PC-9 (cell line): ENCODE results near the gene NFATC4. TPM values are rescaled to one million over a fixed set of nuclear protein-coding genes. Genes with fewer than 3 reads are reported as not detected.

Experiments used
- BruUV-seq: library from RNA; stranded (reverse); fragments of 400-500 nt; replicated peaks from 2 replicates; lab custom pipeline; 2021; lab: Mats Ljungman, UMichigan
- CTCF ChIA-PET: fragments of 300-600 bp; sonication (Branson Sonifier 250); formaldehyde crosslinking; loops from one replicate; lab custom pipeline; 2022; ENCODE audit warnings: antibody characterized with exemption; lab: Charles Lee
- POLR2A ChIA-PET: fragments of 300-600 bp; sonication (Branson Sonifier 250); formaldehyde crosslinking; loops from one replicate; lab custom pipeline; 2022; ENCODE audit warnings: antibody characterized with exemption; ENCODE audit not compliant: unreplicated experiment; lab: Charles Lee
- DNase-seq, 2 experiments: peaks; one replicate each; pipeline versions ENCODE4 v3.0.0 to v3.0.0-alpha.2; 2015 to 2022; ENCODE audit warnings: mixed read lengths in 1 of 2
- H2AFZ ChIP-seq: fragments of 200-600 bp; sonication (generic); 2 replicates; pipeline ENCODE4 v1.8.1; 2017; ENCODE audit warnings: antibody characterized with exemption
- H3F3A ChIP-seq: fragments of 200-600 bp; sonication (generic); 2 replicates; pipeline ENCODE4 v1.8.1; 2017; ENCODE audit warnings: antibody characterized with exemption, mild to moderate bottlenecking, low read depth; ENCODE audit not compliant: insufficient read depth
- H3K27ac ChIP-seq: fragments of 200-600 bp; sonication (generic); 2 replicates; pipeline ENCODE4 v1.6.1; 2016; ENCODE audit warnings: mixed run types
- H3K27me3 ChIP-seq: fragments of 200-600 bp; sonication (generic); 2 replicates; pipeline ENCODE4 v1.6.1; 2016; ENCODE audit warnings: low read depth, mixed run types; ENCODE audit not compliant: insufficient read depth
- H3K36me3 ChIP-seq: fragments of 200-600 bp; sonication (generic); 2 replicates; pipeline ENCODE4 v1.6.1; 2016; ENCODE audit warnings: low read depth, mixed run types
- H3K4me1 ChIP-seq: fragments of 200-600 bp; sonication (generic); replicated peaks from 2 replicates; pipeline ENCODE4 v1.6.1; 2016; ENCODE audit warnings: mixed run types; ENCODE audit not compliant: insufficient read depth
- H3K4me2 ChIP-seq: fragments of 200-600 bp; sonication (generic); 2 replicates; pipeline ENCODE4 v1.6.1; 2017; ENCODE audit warnings: mixed run types
- H3K4me3 ChIP-seq: fragments of 200-600 bp; sonication (generic); 2 replicates; pipeline ENCODE4 v1.6.1; 2016; ENCODE audit warnings: mixed run types
- H3K79me2 ChIP-seq: fragments of 200-600 bp; sonication (generic); 2 replicates; pipeline ENCODE4 v1.6.1; 2017; ENCODE audit warnings: low read depth, mixed run types
- H3K9me2 ChIP-seq: fragments of 200-600 bp; sonication (generic); 2 replicates; pipeline ENCODE4 v1.8.1; 2017; ENCODE audit warnings: mild to moderate bottlenecking; ENCODE audit not compliant: insufficient read depth
- H3K9me3 ChIP-seq: fragments of 200-600 bp; sonication (generic); 2 replicates; pipeline ENCODE4 v1.8.1; 2016; ENCODE audit warnings: low read depth; ENCODE audit not compliant: insufficient read depth
- H4K20me1 ChIP-seq: fragments of 200-600 bp; sonication (generic); 2 replicates; pipeline ENCODE4 v1.8.1; 2017; ENCODE audit not compliant: insufficient read depth
- CTCF ChIP-seq: fragments of 200-600 bp; sonication (generic); conservative IDR thresholded peaks from 2 replicates; pipeline ENCODE4 v1.6.1; 2017; ENCODE audit warnings: mixed run types, antibody characterized with exemption, mild to moderate bottlenecking, moderate library complexity
- EZH2 ChIP-seq: fragments of 200-600 bp; sonication (generic); IDR thresholded peaks from 2 replicates; pipeline ENCODE4 v1.8.0; 2017; ENCODE audit warnings: antibody characterized with exemption, low read depth
- intact Hi-C: fragments of 100-400 bp; cut with micrococcal nuclease; formaldehyde crosslinking; loops from one replicate; pipeline ENCODE4 v1.10.0; 2022; ENCODE audit not compliant: unreplicated experiment
- total RNA-seq: library from RNA; stranded (reverse); gene quantifications from 2 replicates; pipeline ENCODE4 v1.2.3, GENCODE V29; 2021

NFATC4 gene
- total RNA-seq, 1 experiment from 2014 or later, result 48.3 TPM

- CTCF ChIA-PET, result no interaction called here
- no TSS peak for BruUV-seq
- Histone ChIP-seq H2AFZ (no peak overlapping the region), H3K4me2 (no peak overlapping the region), H3K9me2 (no peaks in the 10 kb centered on the region), H4K20me1 (no peaks in the 10 kb centered on the region), H3K79me2 (no peaks in the 10 kb centered on the region), H3K27ac (no peak overlapping the region), H3K36me3 (no peaks in the 10 kb centered on the region), H3K9me3 (no peaks in the 10 kb centered on the region), H3K4me1 (peaks cover 3% of the 10 kb centered on the region; the same call in 1 of the 2 replicates), H3F3A (no peaks in the 10 kb centered on the region), H3K4me3 (no peak overlapping the region), H3K27me3 (no peaks in the 10 kb centered on the region)
- no peak for DNase-seq
- no peak for TF ChIP-seq CTCF
- no peak for TF ChIP-seq EZH2
- intact Hi-C loops, result no loop called here
- POLR2A ChIA-PET, result no interaction called here
These were observed 30.2 kb upstream of the NFATC4 start for GRCh38 chr14:24337824-24338175.

- no TSS peak for BruUV-seq
- POLR2A ChIA-PET, result no interaction called here
- CTCF ChIA-PET, result no interaction called here
These were observed 29.1 kb upstream of the NFATC4 start for GRCh38 chr14:24338843-24339242.

GRCh38 chr14:24339284-24340151 lies 28.5 kb upstream of the NFATC4 start, which contains the start of gene RIPK3:
RIPK3 (minus strand) TSS chr14:24339991; CDS start chr14:24339826, 165 bp downstream.
- no peaks in the 10 kb centered on the region; the same call in 1 of the 2 replicates for H3K4me1 ChIP-seq
- no peaks in the 10 kb centered on the region for H3K79me2 ChIP-seq
- H3F3A ChIP-seq, result no peaks in the 10 kb centered on the region
- H3K27ac ChIP-seq, result no peak within 1 kb of the TSS
- H3K27me3 ChIP-seq, result no peaks in the 10 kb centered on the region
- no peak within 1 kb of the TSS for H3K4me2 ChIP-seq
- H2AFZ ChIP-seq, result no peak within 1 kb of the TSS
- CTCF ChIA-PET, result no interaction called here
- no peaks in the 10 kb centered on the region for H3K9me3 ChIP-seq
- TF ChIP-seq EZH2 (no peak), CTCF (no peak)
- no peaks in the 10 kb centered on the region for H3K36me3 ChIP-seq
- no peaks in the 10 kb centered on the region for H4K20me1 ChIP-seq
- BruUV-seq, result TSS peak; percentile 63
- POLR2A ChIA-PET, result interaction anchor here (0.5 to 0.6 kb wide), 3 partner anchors 9 to 334 kb away, joined by 3 to 9 read pairs (median 4); partner anchors contain the start of gene KHNYN
- H3K4me3 ChIP-seq, result no peak within 1 kb of the TSS
- no peaks in the 10 kb centered on the region for H3K9me2 ChIP-seq
- peak in 1 of 2 experiments; percentile 30 for DNase-seq
- intact Hi-C loops, result no loop called here

More at GRCh38 chr14:24338843-24339242, 29.1 kb upstream of the NFATC4 start:
- DNase-seq, result no peak
- no peaks in the 10 kb centered on the region for H3K9me3 ChIP-seq
- no peak overlapping the region for H3K4me2 ChIP-seq
- H4K20me1 ChIP-seq, result no peaks in the 10 kb centered on the region
- no peaks in the 10 kb centered on the region for H3K27me3 ChIP-seq
- H3K4me1 ChIP-seq, result peaks cover 2% of the 10 kb centered on the region; the same call in 1 of the 2 replicates
- H3K4me3 ChIP-seq, result no peak overlapping the region
- no peak overlapping the region for H3K27ac ChIP-seq
- no peaks in the 10 kb centered on the region for H3K9me2 ChIP-seq
- no peak overlapping the region for H2AFZ ChIP-seq
- no peaks in the 10 kb centered on the region for H3K36me3 ChIP-seq
- no peak for TF ChIP-seq EZH2
- TF ChIP-seq CTCF, result no peak
- H3K79me2 ChIP-seq, result no peaks in the 10 kb centered on the region
- no peaks in the 10 kb centered on the region for H3F3A ChIP-seq
- intact Hi-C loops, result no loop called here
